Endothelial cell of umbilical vein (primary cell): Measurements from ENCODE around the gene PXK.

Experiments
- EZH2 ChIP-seq: IDR thresholded peaks from 2 replicates; pipeline ENCODE4 v1.6.1; 2012; ENCODE audit warnings: borderline replicate concordance, low read depth, mild to moderate bottlenecking, moderate library complexity, low read length, inconsistent platforms; ENCODE audit not compliant: severe bottlenecking
- FOS ChIP-seq: IDR thresholded peaks from 2 replicates; pipeline ENCODE4 v1.6.1; 2011; ENCODE audit warnings: mild to moderate bottlenecking, low read length, moderate library complexity, borderline replicate concordance; ENCODE audit not compliant: insufficient read depth
- MAX ChIP-seq: IDR thresholded peaks from 2 replicates; pipeline ENCODE4 v1.6.1; 2011; ENCODE audit not compliant: insufficient read depth, insufficient read length
- POLR2A ChIP-seq: IDR thresholded peaks from 2 replicates; pipeline ENCODE4 v1.6.1; 2012; ENCODE audit warnings: low read depth, mild to moderate bottlenecking, control low read depth, low read length

- TF ChIP-seq MAX = no peak
- TF ChIP-seq FOS = no peak
- no peak for TF ChIP-seq POLR2A
- TF ChIP-seq EZH2 = no peak
These were observed 1.0 kb upstream of the PXK start for GRCh38 chr3:58331593-58332152.
